ENCODE measurements around the gene TEPSIN.

DNA sequence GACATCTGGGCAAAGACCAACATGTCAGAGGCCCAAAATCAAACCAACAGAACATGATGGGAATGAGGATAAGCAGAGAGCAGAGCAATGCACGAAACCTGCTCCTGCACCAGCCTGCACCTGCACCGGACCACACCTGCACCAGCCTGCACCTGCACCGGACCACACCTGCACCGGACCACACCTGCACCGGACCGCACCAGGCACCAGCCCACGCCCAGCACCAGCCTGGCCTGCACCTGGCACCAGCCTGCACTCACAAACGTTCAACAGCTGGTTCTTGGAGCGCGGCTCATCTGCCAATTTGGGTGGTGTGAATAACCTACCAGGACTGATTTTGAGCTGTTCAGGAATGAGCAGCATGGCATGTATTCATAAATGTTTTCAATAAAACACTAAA, 34.3 kb downstream of the TEPSIN start:
- TF ChIP-seq, protein P1, sequence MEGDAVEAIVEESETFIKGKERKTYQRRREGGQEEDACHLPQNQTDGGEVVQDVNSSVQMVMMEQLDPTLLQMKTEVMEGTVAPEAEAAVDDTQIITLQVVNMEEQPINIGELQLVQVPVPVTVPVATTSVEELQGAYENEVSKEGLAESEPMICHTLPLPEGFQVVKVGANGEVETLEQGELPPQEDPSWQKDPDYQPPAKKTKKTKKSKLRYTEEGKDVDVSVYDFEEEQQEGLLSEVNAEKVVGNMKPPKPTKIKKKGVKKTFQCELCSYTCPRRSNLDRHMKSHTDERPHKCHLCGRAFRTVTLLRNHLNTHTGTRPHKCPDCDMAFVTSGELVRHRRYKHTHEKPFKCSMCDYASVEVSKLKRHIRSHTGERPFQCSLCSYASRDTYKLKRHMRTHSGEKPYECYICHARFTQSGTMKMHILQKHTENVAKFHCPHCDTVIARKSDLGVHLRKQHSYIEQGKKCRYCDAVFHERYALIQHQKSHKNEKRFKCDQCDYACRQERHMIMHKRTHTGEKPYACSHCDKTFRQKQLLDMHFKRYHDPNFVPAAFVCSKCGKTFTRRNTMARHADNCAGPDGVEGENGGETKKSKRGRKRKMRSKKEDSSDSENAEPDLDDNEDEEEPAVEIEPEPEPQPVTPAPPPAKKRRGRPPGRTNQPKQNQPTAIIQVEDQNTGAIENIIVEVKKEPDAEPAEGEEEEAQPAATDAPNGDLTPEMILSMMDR (IDR thresholded peaks at IDR 0.05; ENCODE audit: insufficient read depth, low read length, poor library complexity, severe bottlenecking), result no peak
- TF ChIP-seq EZH2phosphoT487 (conservative IDR thresholded peaks at IDR 0.05; ENCODE audit: low read length), result no peak
